Cardiac muscle cell (in vitro differentiated cells and primary cell): ENCODE data around the gene ZNF483. TPM values are rescaled to one million over a fixed set of nuclear protein-coding genes. Genes with fewer than 3 reads are reported as not detected.
"Not testable (repeated sequence)": the region's sequence is repeated elsewhere in the genome, so short reads cannot be mapped to it uniquely, and the experiment has no call there.

Experiments used
- DNase-seq, 2 donors: peaks; one replicate each; pipeline versions ENCODE4 v3.0.0 to v3.0.0-alpha.2; 2010 to 2017; ENCODE audit warnings: low read depth in 1 of 2, low spot score in 1 of 2
- H3K27ac ChIP-seq: fragments of 200-600 bp; sonication (generic); 2 replicates; pipeline ENCODE4 v1.5.1; 2016
- H3K27me3 ChIP-seq: fragments of 200-600 bp; sonication (generic); 2 replicates; pipeline ENCODE4 v1.6.0; 2016; ENCODE audit warnings: control low read depth
- H3K36me3 ChIP-seq: fragments of 200-600 bp; sonication (generic); 2 replicates; pipeline ENCODE4 v1.5.1; 2016; ENCODE audit warnings: control low read depth
- H3K4me1 ChIP-seq: fragments of 200-600 bp; sonication (generic); 2 replicates; pipeline ENCODE4 v1.8.1; 2017; ENCODE audit warnings: low read depth, mild to moderate bottlenecking, mixed run types
- H3K4me3 ChIP-seq: fragments of 200-600 bp; sonication (generic); 2 replicates; pipeline ENCODE4 v1.5.1; 2016; ENCODE audit warnings: mild to moderate bottlenecking
- H3K9me3 ChIP-seq: fragments of 200-600 bp; sonication (generic); 2 replicates; pipeline ENCODE4 v1.5.1; 2017; ENCODE audit warnings: low read depth, mild to moderate bottlenecking, control low read depth
- polyA plus RNA-seq: library from polyadenylated mRNA; unstranded; fragments of >200 nt; fragmentation: Nextera tagmentation; extraction: Ambion mirVana; gene quantifications from 2 replicates; pipeline ENCODE4 v1.2.1, GENCODE V29; 2016
- total RNA-seq: library from RNA; depleted of rRNA; stranded (reverse); fragments of >200 nt; gene quantifications from 2 replicates; pipeline ENCODE4 v1.2.3, GENCODE V29; 2016
- TF ChIP-seq, protein P1 (sequence below): IDR thresholded peaks from 2 replicates; pipeline ENCODE4 v1.5.1; 2012; ENCODE audit warnings: low read depth, mild to moderate bottlenecking, low read length

The ZNF483 gene
- total and polyA plus RNA-seq, 2 experiments from 2014 or later, result 2.2 to 7.2 TPM

DNA sequence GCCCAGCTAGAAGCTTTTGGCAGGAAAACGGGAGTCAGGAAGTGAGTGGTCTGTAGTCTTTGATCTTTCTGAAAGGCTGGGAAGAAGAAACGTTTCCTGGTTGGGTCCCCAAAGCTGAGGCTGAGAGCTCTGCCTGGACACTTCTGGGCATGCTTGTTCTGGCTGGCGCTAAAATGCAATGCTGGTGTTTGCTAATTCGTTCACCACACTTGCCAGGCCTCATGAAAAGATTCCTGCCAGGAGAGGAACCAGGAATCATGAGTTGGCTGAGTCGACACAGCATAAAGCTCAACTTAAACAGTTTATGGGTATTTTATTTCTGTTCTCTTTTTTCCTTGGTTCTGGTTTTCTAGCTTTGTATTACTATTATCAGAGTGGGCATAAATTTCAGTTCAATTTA, 85.2 kb downstream of the ZNF483 start:
- DNase-seq, result no peak
- H3K27ac ChIP-seq, result no peak overlapping the region
- H3K9me3 ChIP-seq, result no peaks in the 10 kb centered on the region
- TF ChIP-seq, protein P1, sequence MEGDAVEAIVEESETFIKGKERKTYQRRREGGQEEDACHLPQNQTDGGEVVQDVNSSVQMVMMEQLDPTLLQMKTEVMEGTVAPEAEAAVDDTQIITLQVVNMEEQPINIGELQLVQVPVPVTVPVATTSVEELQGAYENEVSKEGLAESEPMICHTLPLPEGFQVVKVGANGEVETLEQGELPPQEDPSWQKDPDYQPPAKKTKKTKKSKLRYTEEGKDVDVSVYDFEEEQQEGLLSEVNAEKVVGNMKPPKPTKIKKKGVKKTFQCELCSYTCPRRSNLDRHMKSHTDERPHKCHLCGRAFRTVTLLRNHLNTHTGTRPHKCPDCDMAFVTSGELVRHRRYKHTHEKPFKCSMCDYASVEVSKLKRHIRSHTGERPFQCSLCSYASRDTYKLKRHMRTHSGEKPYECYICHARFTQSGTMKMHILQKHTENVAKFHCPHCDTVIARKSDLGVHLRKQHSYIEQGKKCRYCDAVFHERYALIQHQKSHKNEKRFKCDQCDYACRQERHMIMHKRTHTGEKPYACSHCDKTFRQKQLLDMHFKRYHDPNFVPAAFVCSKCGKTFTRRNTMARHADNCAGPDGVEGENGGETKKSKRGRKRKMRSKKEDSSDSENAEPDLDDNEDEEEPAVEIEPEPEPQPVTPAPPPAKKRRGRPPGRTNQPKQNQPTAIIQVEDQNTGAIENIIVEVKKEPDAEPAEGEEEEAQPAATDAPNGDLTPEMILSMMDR, result no peak
- H3K36me3 ChIP-seq, result no peaks in the 10 kb centered on the region
- H3K4me3 ChIP-seq, result no peak overlapping the region
- H3K4me1 ChIP-seq, result no peaks in the 10 kb centered on the region
- H3K27me3 ChIP-seq, result no peaks in the 10 kb centered on the region

DNA sequence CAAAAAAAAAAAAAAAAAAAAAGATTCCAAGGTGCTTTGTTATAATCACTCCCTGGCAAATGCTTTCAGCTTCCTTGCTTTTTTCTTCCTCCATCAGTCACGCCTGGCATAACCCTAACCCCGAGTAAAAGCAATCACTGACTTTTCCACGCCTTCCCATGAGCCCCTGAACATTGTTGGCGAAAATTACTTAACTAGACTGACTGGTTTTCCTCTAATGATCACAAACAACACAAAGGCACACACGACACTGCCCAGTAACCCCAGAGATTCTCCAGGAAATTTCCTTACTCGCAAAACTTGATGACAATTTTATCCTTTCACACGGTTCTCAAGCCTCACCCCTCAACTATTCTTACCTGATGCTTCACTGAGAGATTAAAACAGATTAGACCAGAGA, 85.9 kb downstream of the ZNF483 start:
- no peaks in the 10 kb centered on the region for H3K36me3 ChIP-seq
- no peak overlapping the region for H3K4me3 ChIP-seq
- no peaks in the 10 kb centered on the region for H3K4me1 ChIP-seq
- DNase-seq, result no peak
- H3K9me3 ChIP-seq, result no peaks in the 10 kb centered on the region
- TF ChIP-seq, protein P1, result no peak
- H3K27me3 ChIP-seq, result no peaks in the 10 kb centered on the region
- no peak overlapping the region for H3K27ac ChIP-seq

- Histone ChIP-seq H3K9me3 (no peaks in the 10 kb centered on the region), H3K27me3 (no peaks in the 10 kb centered on the region), H3K4me3 (no peak overlapping the region), H3K4me1 (no peaks in the 10 kb centered on the region), H3K36me3 (no peaks in the 10 kb centered on the region), H3K27ac (no peak overlapping the region)
- TF ChIP-seq, protein P1, result no peak
- DNase-seq, result no peak
Observed at GRCh38 chr9:111613436-111614040, 88.6 kb downstream of the ZNF483 start.

DNA sequence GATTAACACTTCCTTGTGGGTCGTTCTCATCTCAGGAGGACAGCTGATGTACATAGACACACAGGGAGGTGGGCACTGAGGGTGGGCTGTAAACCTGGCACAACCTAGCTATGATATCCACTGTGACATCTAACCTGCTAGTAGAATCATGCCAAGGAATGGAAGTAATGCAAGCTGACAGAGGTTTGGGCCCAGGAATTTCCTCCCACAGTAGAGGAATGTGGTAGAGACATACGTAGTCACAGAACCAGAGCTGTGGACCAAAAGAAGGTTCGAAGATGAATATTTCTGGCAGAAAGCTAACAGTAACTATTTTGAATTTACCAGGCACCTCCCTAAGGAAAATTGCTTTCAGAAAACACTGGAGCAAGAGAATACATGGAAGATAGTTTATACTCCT, 90.9 kb downstream of the ZNF483 start:
- no peak overlapping the region for H3K27ac ChIP-seq
- TF ChIP-seq, protein P1, result no peak
- no peaks in the 10 kb centered on the region for H3K9me3 ChIP-seq
- H3K27me3 ChIP-seq, result no peaks in the 10 kb centered on the region
- H3K4me1 ChIP-seq, result no peaks in the 10 kb centered on the region
- no peaks in the 10 kb centered on the region for H3K36me3 ChIP-seq
- H3K4me3 ChIP-seq, result no peak overlapping the region
- no peak for DNase-seq

DNA sequence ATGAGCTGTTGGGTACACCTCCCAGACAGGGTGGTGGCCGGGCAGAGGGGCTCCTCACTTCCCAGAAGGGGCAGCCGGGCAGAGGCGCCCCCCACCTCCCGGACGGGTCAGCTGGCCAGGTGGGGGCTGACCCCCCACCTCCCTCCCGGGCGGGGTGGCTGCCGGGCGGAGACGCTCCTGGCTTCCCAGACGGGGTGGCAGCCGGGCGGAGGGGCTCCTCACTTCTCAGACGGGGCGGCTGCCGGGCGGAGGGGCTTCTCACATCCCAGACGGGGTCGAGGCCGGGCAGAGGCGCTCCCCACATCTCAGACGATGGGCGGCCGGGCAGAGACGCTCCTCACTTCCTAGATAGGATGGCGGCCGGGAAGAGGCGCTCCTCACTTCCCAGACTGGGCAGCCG, 92.4 kb downstream of the ZNF483 start:
- not testable (repeated sequence) for H3K4me3 ChIP-seq, H3K36me3 ChIP-seq, H3K27ac ChIP-seq, H3K27me3 ChIP-seq, H3K4me1 ChIP-seq, H3K9me3 ChIP-seq, DNase-seq

DNA sequence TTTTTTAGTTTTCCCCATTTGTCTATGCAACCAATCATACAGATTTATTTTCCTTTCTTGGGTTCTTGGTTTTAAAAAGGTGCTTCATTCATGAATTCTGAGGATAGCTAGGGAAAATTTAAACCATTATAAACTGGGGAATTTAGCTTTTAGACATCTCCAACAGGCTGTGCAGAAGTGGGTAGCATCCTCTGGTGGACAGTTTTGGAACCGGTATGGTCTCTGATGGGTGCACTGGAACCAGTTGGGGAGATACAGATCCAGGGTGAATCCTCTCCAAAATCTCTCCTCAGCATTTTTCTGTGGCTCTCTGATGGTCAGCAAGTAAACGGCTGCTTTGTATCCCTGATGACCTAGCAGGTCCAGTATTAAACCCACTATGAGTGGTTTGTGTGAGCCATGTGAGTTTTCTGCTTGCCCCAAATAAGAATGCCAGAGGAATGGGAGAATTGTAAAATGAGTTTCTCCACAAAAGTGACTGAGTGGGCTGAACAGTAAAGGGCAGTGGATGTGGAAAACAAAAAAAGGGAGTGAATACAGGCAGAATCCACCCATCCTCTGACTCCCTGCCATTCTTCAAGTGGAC, 97.0 kb downstream of the ZNF483 start:
- Histone ChIP-seq H3K36me3 (no peaks in the 10 kb centered on the region), H3K27me3 (no peaks in the 10 kb centered on the region), H3K9me3 (no peaks in the 10 kb centered on the region), H3K4me3 (no peak overlapping the region), H3K4me1 (no peaks in the 10 kb centered on the region), H3K27ac (no peak overlapping the region)
- TF ChIP-seq, protein P1, result peak; percentile 98
- peak in 1 of 2 donors; percentile 69 for DNase-seq
